Activated CD4-positive, alpha-beta memory T cell treated with anti-CD3 and anti-CD28 coated beads for 36 hours (primary cell): ENCODE results near the gene CNDP2. TPM values are rescaled to one million over a fixed set of nuclear protein-coding genes. Genes with fewer than 3 reads are reported as not detected.

Source experiments
- CTCF ChIA-PET: fragments of 350-600 bp; sonication (Branson Sonifier 250); formaldehyde crosslinking; loops from one replicate; lab custom pipeline; 2021; ENCODE audit warnings: antibody characterized with exemption, inconsistent platforms; lab: Charles Lee
- POLR2A ChIA-PET: fragments of 350-600 bp; sonication (Branson Sonifier 250); formaldehyde crosslinking; loops from one replicate; lab custom pipeline; 2021; ENCODE audit warnings: antibody characterized with exemption; lab: Charles Lee
- DNase-seq: peaks from one replicate; pipeline ENCODE4 v3.0.0-alpha.2; 2020
- H3K27ac Mint-ChIP-seq: one replicate; pipeline ENCODE4 v1.8.0; 2021; ENCODE audit warnings: mixed read lengths
- H3K27me3 Mint-ChIP-seq: one replicate; pipeline ENCODE4 v1.8.0; 2021; ENCODE audit warnings: mixed read lengths
- H3K36me3 Mint-ChIP-seq: one replicate; pipeline ENCODE4 v1.8.0; 2021; ENCODE audit warnings: mixed read lengths
- H3K4me1 Mint-ChIP-seq: one replicate; pipeline ENCODE4 v1.8.0; 2021; ENCODE audit warnings: low read depth, mixed read lengths
- H3K4me3 Mint-ChIP-seq: one replicate; pipeline ENCODE4 v1.8.0; 2021; ENCODE audit warnings: mild to moderate bottlenecking, mixed read lengths
- H3K9me3 Mint-ChIP-seq: one replicate; pipeline ENCODE4 v1.8.0; 2021; ENCODE audit warnings: mixed read lengths
- intact Hi-C: fragments of 100-400 bp; cut with micrococcal nuclease; formaldehyde crosslinking; loops from one replicate; pipeline ENCODE4 v1.15.1; 2023
- total RNA-seq, 2 experiments: library from RNA; stranded (reverse); gene quantifications; one replicate each; pipeline ENCODE4 v1.2.3, GENCODE V29; 2021

Gene CNDP2
- total RNA-seq, 2 experiments from 2014 or later: 144 to 147 TPM

- DNase-seq: no peak
- Mint-ChIP-seq H3K4me1 (peaks cover 4% of the 10 kb centered on the region), H3K9me3 (no peaks in the 10 kb centered on the region), H3K36me3 (no peaks in the 10 kb centered on the region), H3K27me3 (peaks cover 1% of the 10 kb centered on the region), H3K4me3 (no peak within 1 kb of the TSS), H3K27ac (no peak within 1 kb of the TSS)
- intact Hi-C loops: no loop called here
- POLR2A ChIA-PET: no interaction called here
- CTCF ChIA-PET: interaction anchor here (1.1 kb wide), 1 partner anchor 340 kb away, joined by 3 read pairs; no protein-coding TSS in a partner anchor
These were observed 38.2 kb downstream of the CNDP2 start, which contains the start of gene CNDP1 for GRCh38 chr18:74534150-74534969. Gene CNDP1, plus strand, starts transcription at chr18:74534500. Its CDS starts 168 bp downstream, at chr18:74534668.

GRCh38 chr18:74534981-74535649 lies 39.0 kb downstream of the CNDP2 start:
- H3K4me3 Mint-ChIP-seq: no peak overlapping the region
- H3K36me3 Mint-ChIP-seq: no peaks in the 10 kb centered on the region
- peaks cover 1% of the 10 kb centered on the region for H3K27me3 Mint-ChIP-seq
- intact Hi-C loops: no loop called here
- POLR2A ChIA-PET: no interaction called here
- H3K9me3 Mint-ChIP-seq: no peaks in the 10 kb centered on the region
- H3K27ac Mint-ChIP-seq: no peak overlapping the region
- DNase-seq: no peak
- CTCF ChIA-PET: no interaction called here
- peaks cover 4% of the 10 kb centered on the region for H3K4me1 Mint-ChIP-seq

GRCh38 chr18:74539289-74539688 lies 43.1 kb downstream of the CNDP2 start:
- ChIA-PET CTCF (no interaction called here), POLR2A (no interaction called here)
- Mint-ChIP-seq H3K4me3 (no peak overlapping the region), H3K4me1 (peaks cover 4% of the 10 kb centered on the region), H3K27me3 (peaks cover 1% of the 10 kb centered on the region), H3K27ac (no peak overlapping the region), H3K9me3 (no peaks in the 10 kb centered on the region), H3K36me3 (no peaks in the 10 kb centered on the region)
- no peak for DNase-seq
- intact Hi-C loops: no loop called here

GRCh38 chr18:74540652-74541421 lies 44.7 kb downstream of the CNDP2 start:
- DNase-seq: no peak
- Mint-ChIP-seq H3K27ac (no peak overlapping the region), H3K4me1 (peaks cover 4% of the 10 kb centered on the region), H3K9me3 (no peaks in the 10 kb centered on the region), H3K4me3 (no peak overlapping the region), H3K27me3 (peaks cover 1% of the 10 kb centered on the region), H3K36me3 (no peaks in the 10 kb centered on the region)
- intact Hi-C loops: no loop called here
- ChIA-PET CTCF (interaction anchor here (1.8 kb wide), 1 partner anchor 11 kb away, joined by 6 read pairs; no protein-coding TSS in a partner anchor), POLR2A (no interaction called here)

- ChIA-PET POLR2A (no interaction called here), CTCF (interaction anchor here (0.6 to 1.8 kb wide), 2 partner anchors 10 to 431 kb away, joined by 4 to 6 read pairs; no protein-coding TSS in a partner anchor)
- intact Hi-C loops: no loop called here
- Mint-ChIP-seq H3K4me3 (no peak overlapping the region), H3K36me3 (no peaks in the 10 kb centered on the region), H3K27me3 (peaks cover 1% of the 10 kb centered on the region), H3K27ac (no peak overlapping the region), H3K4me1 (peaks cover 1% of the 10 kb centered on the region), H3K9me3 (no peaks in the 10 kb centered on the region)
- no peak for DNase-seq
These were observed 45.8 kb downstream of the CNDP2 start for GRCh38 chr18:74541703-74542555.

- H3K36me3 Mint-ChIP-seq: peaks cover 2% of the 10 kb centered on the region
- intact Hi-C loops: no loop called here
- ChIA-PET CTCF (no interaction called here), POLR2A (no interaction called here)
- H3K27me3 Mint-ChIP-seq: no peaks in the 10 kb centered on the region
- DNase-seq: no peak
- no peaks in the 10 kb centered on the region for H3K4me1 Mint-ChIP-seq
- no peak overlapping the region for H3K27ac Mint-ChIP-seq
- peaks cover 13% of the 10 kb centered on the region for H3K9me3 Mint-ChIP-seq
- H3K4me3 Mint-ChIP-seq: no peak overlapping the region
These were observed 48.7 kb downstream of the CNDP2 start for GRCh38 chr18:74544898-74545297.

GRCh38 chr18:74546007-74546406 lies 49.8 kb downstream of the CNDP2 start:
- POLR2A ChIA-PET: no interaction called here

GRCh38 chr18:74546751-74547530 lies 50.8 kb downstream of the CNDP2 start:
- POLR2A ChIA-PET: no interaction called here
- no peak overlapping the region for H3K27ac Mint-ChIP-seq

More at GRCh38 chr18:74546007-74546406, 49.8 kb downstream of the CNDP2 start:
- CTCF ChIA-PET: no interaction called here
- Mint-ChIP-seq H3K4me3 (no peak overlapping the region), H3K27me3 (peaks cover 2% of the 10 kb centered on the region), H3K9me3 (peaks cover 17% of the 10 kb centered on the region), H3K36me3 (peaks cover 2% of the 10 kb centered on the region), H3K4me1 (no peaks in the 10 kb centered on the region), H3K27ac (no peak overlapping the region)
- intact Hi-C loops: no loop called here
- DNase-seq: no peak

GRCh38 chr18:74547860-74548259 lies 51.7 kb downstream of the CNDP2 start:
- H3K27me3 Mint-ChIP-seq: peaks cover 4% of the 10 kb centered on the region
- H3K4me3 Mint-ChIP-seq: no peak overlapping the region
- H3K36me3 Mint-ChIP-seq: peaks cover 2% of the 10 kb centered on the region
- no peak for DNase-seq
- peaks cover 17% of the 10 kb centered on the region for H3K9me3 Mint-ChIP-seq
- no peaks in the 10 kb centered on the region for H3K4me1 Mint-ChIP-seq
- CTCF ChIA-PET: interaction anchor here (1.8 kb wide), 1 partner anchor 194 kb away, joined by 5 read pairs; no protein-coding TSS in a partner anchor
- POLR2A ChIA-PET: no interaction called here
- no peak overlapping the region for H3K27ac Mint-ChIP-seq
- intact Hi-C loops: no loop called here

More at GRCh38 chr18:74546751-74547530, 50.8 kb downstream of the CNDP2 start:
- no peaks in the 10 kb centered on the region for H3K4me1 Mint-ChIP-seq
- peaks cover 2% of the 10 kb centered on the region for H3K36me3 Mint-ChIP-seq
- CTCF ChIA-PET: interaction anchor here (0.6 to 1.8 kb wide), 2 partner anchors 41 to 193 kb away, joined by 3 to 5 read pairs; no protein-coding TSS in a partner anchor
- intact Hi-C loops: no loop called here
- H3K9me3 Mint-ChIP-seq: peaks cover 17% of the 10 kb centered on the region
- no peak for DNase-seq
- H3K4me3 Mint-ChIP-seq: no peak overlapping the region
- H3K27me3 Mint-ChIP-seq: peaks cover 4% of the 10 kb centered on the region

GRCh38 chr18:74549591-74550104 lies 53.5 kb downstream of the CNDP2 start:
- DNase-seq: no peak
- peaks cover 2% of the 10 kb centered on the region for H3K36me3 Mint-ChIP-seq

More at GRCh38 chr18:74549591-74550104, 53.5 kb downstream of the CNDP2 start:
- no peak overlapping the region for H3K4me3 Mint-ChIP-seq
- H3K4me1 Mint-ChIP-seq: no peaks in the 10 kb centered on the region
- H3K27ac Mint-ChIP-seq: no peak overlapping the region
- intact Hi-C loops: loop anchor here (5.0 kb wide), 1 partner anchor 52 kb away; the partner anchor contains the start of gene CNDP2
- ChIA-PET CTCF (interaction anchor here (0.6 to 3.1 kb wide), 2 partner anchors 11 to 196 kb away, joined by 3 to 36 read pairs; no protein-coding TSS in a partner anchor), POLR2A (interaction anchor here (0.6 kb wide), 1 partner anchor 912 kb away, joined by 3 read pairs; no protein-coding TSS in a partner anchor)
- peaks cover 9% of the 10 kb centered on the region for H3K27me3 Mint-ChIP-seq
- H3K9me3 Mint-ChIP-seq: peaks cover 17% of the 10 kb centered on the region
